ENCODE data around the gene TUBA4A. TPM values are rescaled to one million over a fixed set of nuclear protein-coding genes. Genes with fewer than 3 reads are reported as not detected.

The TUBA4A gene
- total and polyA plus RNA-seq, 2 experiments from 2014 or later, result 44.3 to 77.7 TPM

GRCh38 chr2:219284501-219285372 is 31.0 kb upstream of the TUBA4A start:
- DNase-seq (ENCODE audit: low spot score), result no peak
- no peak overlapping the region for H3K27ac Mint-ChIP-seq
- H3K79me2 ChIP-seq (replicated peaks; ENCODE audit: insufficient read depth), result no peaks in the 10 kb centered on the region

DNA sequence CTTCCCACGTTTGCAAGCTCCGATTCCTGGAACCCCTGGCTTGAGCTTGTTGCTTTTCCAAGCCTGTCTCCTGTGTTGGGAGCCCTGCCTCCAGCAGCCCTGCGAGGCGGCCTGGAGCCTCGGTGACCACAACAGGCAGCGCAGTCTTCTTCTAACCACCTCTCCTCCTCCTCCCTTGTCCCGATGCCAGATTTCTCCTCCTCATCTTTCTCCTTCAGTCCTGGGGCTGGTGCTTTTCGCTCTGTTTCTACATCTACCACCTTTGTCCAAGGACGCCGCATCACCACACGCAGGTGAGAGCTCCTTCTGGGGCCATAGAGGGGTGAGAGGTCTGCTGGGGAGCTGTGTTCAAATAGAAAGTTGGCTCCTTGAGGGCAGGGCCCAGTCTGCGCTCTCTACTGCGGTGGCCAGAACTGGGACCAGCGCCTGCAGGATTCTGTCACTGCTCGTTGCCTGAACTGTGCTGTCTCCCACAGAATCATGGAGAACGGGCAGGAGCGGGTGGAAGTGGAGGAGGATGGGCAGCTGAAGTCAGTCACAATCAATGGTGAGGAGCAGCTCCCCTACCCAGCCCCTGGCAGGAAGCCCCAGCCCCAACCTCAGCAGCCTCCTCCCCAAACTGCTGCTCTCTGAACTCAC is 29.3 kb upstream of the TUBA4A start:
- H3K4me1 Mint-ChIP-seq, result peaks cover 31% of the 10 kb centered on the region
- H2AFZ ChIP-seq, result no peak overlapping the region
- H3K4me1 ChIP-seq (ENCODE audit: insufficient read depth), result peaks cover 18% of the 10 kb centered on the region
- H3K27me3 ChIP-seq (ENCODE audit: insufficient read depth), result no peaks in the 10 kb centered on the region
- DNase-seq (ENCODE audit: low spot score) (no peak), ATAC-seq (no peak)
- H3K4me3 Mint-ChIP-seq, result no peak overlapping the region
- no peak overlapping the region for H3K27ac Mint-ChIP-seq
- no peaks in the 10 kb centered on the region for H3K79me2 ChIP-seq (replicated peaks; ENCODE audit: insufficient read depth)
- no peaks in the 10 kb centered on the region for H3K9me3 Mint-ChIP-seq
- H3K27me3 Mint-ChIP-seq (ENCODE audit: insufficient read depth, low read depth, poor library complexity), result peaks cover 6% of the 10 kb centered on the region
- H3K4me3 ChIP-seq, result no peak overlapping the region
- no peak overlapping the region for H3K4me2 ChIP-seq
- H3K9me2 ChIP-seq (ENCODE audit: insufficient read depth), result no peaks in the 10 kb centered on the region
- no peaks in the 10 kb centered on the region for H3F3A ChIP-seq (replicated peaks; ENCODE audit: low read depth)
- H3K27ac ChIP-seq (ENCODE audit: low read depth), result no peak overlapping the region
- H3K36me3 ChIP-seq (ENCODE audit: insufficient read depth), result no peaks in the 10 kb centered on the region; the same call in 1 of the 2 replicates
- H3K36me3 Mint-ChIP-seq (ENCODE audit: low read depth), result peaks cover 11% of the 10 kb centered on the region; the same call in 2 of the 3 replicates
- H4K20me1 ChIP-seq (replicated peaks; ENCODE audit: insufficient read depth), result no peaks in the 10 kb centered on the region; the same call in 1 of the 2 replicates
- TF ChIP-seq, protein P1, sequence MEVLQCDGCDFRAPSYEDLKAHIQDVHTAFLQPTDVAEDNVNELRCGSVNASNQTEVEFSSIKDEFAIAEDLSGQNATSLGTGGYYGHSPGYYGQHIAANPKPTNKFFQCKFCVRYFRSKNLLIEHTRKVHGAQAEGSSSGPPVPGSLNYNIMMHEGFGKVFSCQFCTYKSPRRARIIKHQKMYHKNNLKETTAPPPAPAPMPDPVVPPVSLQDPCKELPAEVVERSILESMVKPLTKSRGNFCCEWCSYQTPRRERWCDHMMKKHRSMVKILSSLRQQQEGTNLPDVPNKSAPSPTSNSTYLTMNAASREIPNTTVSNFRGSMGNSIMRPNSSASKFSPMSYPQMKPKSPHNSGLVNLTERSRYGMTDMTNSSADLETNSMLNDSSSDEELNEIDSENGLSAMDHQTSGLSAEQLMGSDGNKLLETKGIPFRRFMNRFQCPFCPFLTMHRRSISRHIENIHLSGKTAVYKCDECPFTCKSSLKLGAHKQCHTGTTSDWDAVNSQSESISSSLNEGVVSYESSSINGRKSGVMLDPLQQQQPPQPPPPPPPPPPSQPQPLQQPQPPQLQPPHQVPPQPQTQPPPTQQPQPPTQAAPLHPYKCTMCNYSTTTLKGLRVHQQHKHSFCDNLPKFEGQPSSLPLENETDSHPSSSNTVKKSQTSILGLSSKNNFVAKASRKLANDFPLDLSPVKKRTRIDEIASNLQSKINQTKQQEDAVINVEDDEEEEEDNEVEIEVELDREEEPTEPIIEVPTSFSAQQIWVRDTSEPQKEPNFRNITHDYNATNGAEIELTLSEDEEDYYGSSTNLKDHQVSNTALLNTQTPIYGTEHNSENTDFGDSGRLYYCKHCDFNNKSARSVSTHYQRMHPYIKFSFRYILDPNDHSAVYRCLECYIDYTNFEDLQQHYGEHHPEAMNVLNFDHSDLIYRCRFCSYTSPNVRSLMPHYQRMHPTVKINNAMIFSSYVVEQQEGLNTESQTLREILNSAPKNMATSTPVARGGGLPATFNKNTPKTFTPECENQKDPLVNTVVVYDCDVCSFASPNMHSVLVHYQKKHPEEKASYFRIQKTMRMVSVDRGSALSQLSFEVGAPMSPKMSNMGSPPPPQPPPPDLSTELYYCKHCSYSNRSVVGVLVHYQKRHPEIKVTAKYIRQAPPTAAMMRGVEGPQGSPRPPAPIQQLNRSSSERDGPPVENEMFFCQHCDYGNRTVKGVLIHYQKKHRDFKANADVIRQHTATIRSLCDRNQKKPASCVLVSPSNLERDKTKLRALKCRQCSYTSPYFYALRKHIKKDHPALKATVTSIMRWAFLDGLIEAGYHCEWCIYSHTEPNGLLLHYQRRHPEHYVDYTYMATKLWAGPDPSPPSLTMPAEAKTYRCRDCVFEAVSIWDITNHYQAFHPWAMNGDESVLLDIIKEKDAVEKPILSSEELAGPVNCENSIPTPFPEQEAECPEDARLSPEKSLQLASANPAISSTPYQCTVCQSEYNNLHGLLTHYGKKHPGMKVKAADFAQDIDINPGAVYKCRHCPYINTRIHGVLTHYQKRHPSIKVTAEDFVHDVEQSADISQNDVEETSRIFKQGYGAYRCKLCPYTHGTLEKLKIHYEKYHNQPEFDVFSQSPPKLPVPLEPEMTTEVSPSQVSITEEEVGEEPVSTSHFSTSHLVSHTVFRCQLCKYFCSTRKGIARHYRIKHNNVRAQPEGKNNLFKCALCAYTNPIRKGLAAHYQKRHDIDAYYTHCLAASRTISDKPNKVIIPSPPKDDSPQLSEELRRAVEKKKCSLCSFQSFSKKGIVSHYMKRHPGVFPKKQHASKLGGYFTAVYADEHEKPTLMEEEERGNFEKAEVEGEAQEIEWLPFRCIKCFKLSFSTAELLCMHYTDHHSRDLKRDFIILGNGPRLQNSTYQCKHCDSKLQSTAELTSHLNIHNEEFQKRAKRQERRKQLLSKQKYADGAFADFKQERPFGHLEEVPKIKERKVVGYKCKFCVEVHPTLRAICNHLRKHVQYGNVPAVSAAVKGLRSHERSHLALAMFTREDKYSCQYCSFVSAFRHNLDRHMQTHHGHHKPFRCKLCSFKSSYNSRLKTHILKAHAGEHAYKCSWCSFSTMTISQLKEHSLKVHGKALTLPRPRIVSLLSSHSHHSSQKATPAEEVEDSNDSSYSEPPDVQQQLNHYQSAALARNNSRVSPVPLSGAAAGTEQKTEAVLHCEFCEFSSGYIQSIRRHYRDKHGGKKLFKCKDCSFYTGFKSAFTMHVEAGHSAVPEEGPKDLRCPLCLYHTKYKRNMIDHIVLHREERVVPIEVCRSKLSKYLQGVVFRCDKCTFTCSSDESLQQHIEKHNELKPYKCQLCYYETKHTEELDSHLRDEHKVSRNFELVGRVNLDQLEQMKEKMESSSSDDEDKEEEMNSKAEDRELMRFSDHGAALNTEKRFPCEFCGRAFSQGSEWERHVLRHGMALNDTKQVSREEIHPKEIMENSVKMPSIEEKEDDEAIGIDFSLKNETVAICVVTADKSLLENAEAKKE (CRISPR knock-in tag; IDR thresholded peaks at IDR 0.05), result no peak
- TF ChIP-seq CTCF (conservative IDR thresholded peaks at IDR 0.05; ENCODE audit: low read depth in 2 of 2), result no peak
- no peak for TF ChIP-seq ZNF331 (CRISPR knock-in tag; IDR thresholded peaks at IDR 0.05; ENCODE audit: low read depth)
- no peak for TF ChIP-seq JUNB (IDR thresholded peaks at IDR 0.05; ENCODE audit: unreplicated experiment)
- TF ChIP-seq NANOG (IDR thresholded peaks at IDR 0.05; ENCODE audit: borderline replicate concordance), result no peak
- TF ChIP-seq STAT1 (IDR thresholded peaks at IDR 0.05; ENCODE audit: unreplicated experiment), result no peak
- no peak for TF ChIP-seq CREB1 (CRISPR knock-in tag; IDR thresholded peaks at IDR 0.05; ENCODE audit: low read depth)
- TF ChIP-seq POLR2AphosphoS5 (IDR thresholded peaks at IDR 0.05; ENCODE audit: low read depth), result no peak
- no peak for TF ChIP-seq ZNF114 (CRISPR knock-in tag; IDR thresholded peaks at IDR 0.05)
- TF ChIP-seq EZH2 (IDR thresholded peaks at IDR 0.05; ENCODE audit: low read depth, unreplicated experiment), result no peak
- TF ChIP-seq EZH2phosphoT487 (IDR thresholded peaks at IDR 0.05; ENCODE audit: unreplicated experiment), result no peak

More at GRCh38 chr2:219284501-219285372, 31.0 kb upstream of the TUBA4A start:
- H2AFZ ChIP-seq, result no peak overlapping the region
- H3F3A ChIP-seq (replicated peaks; ENCODE audit: low read depth), result no peaks in the 10 kb centered on the region
- H3K4me1 ChIP-seq (ENCODE audit: insufficient read depth), result peaks cover 10% of the 10 kb centered on the region; the same call in 1 of the 2 replicates
- Mint-ChIP-seq H3K9me3 (no peaks in the 10 kb centered on the region), H3K36me3 (ENCODE audit: low read depth) (peaks cover 11% of the 10 kb centered on the region; the same call in 2 of the 3 replicates), H3K4me3 (no peak overlapping the region), H3K27me3 (ENCODE audit: insufficient read depth, low read depth, poor library complexity) (peaks cover 1% of the 10 kb centered on the region), H3K4me1 (peaks cover 20% of the 10 kb centered on the region)
- ATAC-seq, result no peak
- H3K27me3 ChIP-seq (ENCODE audit: insufficient read depth), result no peaks in the 10 kb centered on the region
- H3K4me2 ChIP-seq, result no peak overlapping the region
- no peaks in the 10 kb centered on the region for H3K9me2 ChIP-seq (ENCODE audit: insufficient read depth)
- no peaks in the 10 kb centered on the region; the same call in 1 of the 2 replicates for H3K36me3 ChIP-seq (ENCODE audit: insufficient read depth)
- TF ChIP-seq EZH2 (IDR thresholded peaks at IDR 0.05; ENCODE audit: low read depth, unreplicated experiment), result no peak
- H3K4me3 ChIP-seq, result no peak overlapping the region
- H4K20me1 ChIP-seq (replicated peaks; ENCODE audit: insufficient read depth), result no peaks in the 10 kb centered on the region; the same call in 1 of the 2 replicates
- no peak overlapping the region for H3K27ac ChIP-seq (ENCODE audit: low read depth)
